GM12873 (cell line): ENCODE data around the gene ATP8A2.

Source experiments
- TF ChIP-seq, protein P1 (sequence below): IDR thresholded peaks from 2 replicates; pipeline ENCODE4 v1.5.1; 2012; ENCODE audit warnings: low read depth, mild to moderate bottlenecking, moderate library complexity, low read length, control low read depth; ENCODE audit not compliant: insufficient read depth; ENCODE audit errors: missing control alignments

The ATP8A2 gene

DNA sequence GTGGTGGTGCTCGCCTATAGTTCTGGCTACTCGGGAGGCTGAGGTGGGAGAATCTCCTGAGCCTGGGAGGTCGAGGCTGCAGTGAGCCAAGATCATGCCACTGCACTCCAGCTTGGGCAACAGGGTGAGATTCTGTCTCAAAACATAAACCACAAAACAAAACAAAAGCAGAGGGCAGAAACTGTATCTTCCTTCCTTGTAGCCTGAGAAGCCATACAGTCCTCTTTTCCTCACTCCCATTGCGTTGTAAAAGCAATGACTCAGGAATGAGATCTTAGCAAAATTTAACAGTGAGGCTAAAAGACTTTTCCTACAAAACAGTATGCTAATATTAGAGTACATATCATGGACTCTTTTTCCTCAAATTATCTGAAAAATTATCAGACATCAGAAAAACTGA, 549.2 kb downstream of the ATP8A2 start:
- TF ChIP-seq, protein P1, sequence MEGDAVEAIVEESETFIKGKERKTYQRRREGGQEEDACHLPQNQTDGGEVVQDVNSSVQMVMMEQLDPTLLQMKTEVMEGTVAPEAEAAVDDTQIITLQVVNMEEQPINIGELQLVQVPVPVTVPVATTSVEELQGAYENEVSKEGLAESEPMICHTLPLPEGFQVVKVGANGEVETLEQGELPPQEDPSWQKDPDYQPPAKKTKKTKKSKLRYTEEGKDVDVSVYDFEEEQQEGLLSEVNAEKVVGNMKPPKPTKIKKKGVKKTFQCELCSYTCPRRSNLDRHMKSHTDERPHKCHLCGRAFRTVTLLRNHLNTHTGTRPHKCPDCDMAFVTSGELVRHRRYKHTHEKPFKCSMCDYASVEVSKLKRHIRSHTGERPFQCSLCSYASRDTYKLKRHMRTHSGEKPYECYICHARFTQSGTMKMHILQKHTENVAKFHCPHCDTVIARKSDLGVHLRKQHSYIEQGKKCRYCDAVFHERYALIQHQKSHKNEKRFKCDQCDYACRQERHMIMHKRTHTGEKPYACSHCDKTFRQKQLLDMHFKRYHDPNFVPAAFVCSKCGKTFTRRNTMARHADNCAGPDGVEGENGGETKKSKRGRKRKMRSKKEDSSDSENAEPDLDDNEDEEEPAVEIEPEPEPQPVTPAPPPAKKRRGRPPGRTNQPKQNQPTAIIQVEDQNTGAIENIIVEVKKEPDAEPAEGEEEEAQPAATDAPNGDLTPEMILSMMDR: no peak

DNA sequence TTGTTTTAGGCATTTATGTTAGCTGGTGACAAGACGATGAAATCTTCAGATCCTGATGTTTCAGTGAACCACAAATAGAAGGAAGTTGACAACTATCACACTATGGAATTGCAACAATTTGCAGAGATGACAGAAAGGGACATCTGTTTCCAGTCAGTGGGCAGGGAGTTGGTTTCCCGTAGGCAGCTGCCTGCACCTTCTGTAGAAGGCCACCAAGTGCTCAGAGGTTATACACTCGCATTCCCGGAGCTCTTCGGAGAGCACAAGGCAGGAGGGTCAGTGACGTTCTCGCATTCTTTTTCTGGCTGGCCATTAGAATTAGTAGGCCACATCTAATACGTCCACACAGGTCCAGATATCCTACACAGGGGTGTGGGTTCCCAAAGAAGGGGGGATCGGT, 550.6 kb downstream of the ATP8A2 start:
- TF ChIP-seq, protein P1: no peak

DNA sequence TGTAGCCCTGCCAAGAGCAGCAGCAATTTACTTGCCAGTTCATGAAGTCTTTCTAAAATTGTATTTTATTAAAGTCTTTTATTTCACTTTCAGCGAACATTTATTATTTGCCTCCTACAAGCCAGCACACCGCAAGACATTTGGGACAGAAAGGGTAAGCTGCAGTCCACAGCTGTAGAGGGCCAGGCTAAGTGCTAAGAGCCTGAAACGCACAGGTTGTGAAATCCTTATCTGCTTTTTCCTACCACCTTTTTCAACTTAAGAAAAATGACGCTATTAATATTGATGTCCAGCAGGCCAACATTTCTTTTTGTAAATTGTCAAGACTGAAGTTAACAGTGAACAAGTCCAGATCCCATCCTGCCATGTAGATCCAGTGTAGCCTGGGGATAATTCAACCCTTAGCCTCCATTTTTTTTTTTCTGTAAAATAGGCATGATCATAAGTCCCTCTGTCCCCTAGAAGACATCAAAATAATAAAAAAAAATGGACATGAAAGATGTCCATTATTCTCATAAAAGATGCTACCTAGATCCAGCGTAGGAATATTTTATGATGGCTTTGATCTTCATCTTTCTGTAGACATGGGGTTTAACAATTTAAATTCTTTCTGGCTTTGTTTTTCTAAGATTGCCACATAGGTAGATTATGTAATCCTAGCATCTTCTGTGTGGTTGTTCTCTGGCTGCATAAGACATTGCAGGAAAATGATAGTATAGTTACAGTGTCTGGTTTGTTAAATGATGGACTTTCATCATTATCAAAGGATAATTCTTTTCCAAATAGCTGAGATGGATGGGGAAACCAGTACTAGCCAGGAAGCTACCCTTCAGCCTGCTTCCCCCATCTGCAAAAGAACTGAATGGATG, 551.7 kb downstream of the ATP8A2 start:
- TF ChIP-seq, protein P1: no peak

DNA sequence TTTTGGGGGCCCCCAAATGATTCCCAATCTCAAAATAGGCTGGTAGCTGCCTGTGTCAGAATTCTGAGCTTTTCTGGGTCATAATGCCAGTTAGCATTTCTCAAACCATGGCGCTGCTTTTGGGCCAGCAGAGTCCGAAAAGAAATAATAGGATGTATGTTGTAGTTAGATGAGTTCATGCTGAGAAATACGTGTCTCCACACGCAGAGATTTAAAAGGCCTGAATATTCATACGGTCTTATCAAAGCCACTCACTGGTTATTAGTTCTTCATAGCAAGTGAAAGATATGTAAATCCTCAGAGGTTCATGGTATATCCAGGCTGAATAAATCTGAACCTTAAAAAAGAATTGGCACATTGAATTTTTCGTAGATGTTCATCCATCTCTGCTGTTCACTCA, 555.6 kb downstream of the ATP8A2 start:
- TF ChIP-seq, protein P1: no peak

DNA sequence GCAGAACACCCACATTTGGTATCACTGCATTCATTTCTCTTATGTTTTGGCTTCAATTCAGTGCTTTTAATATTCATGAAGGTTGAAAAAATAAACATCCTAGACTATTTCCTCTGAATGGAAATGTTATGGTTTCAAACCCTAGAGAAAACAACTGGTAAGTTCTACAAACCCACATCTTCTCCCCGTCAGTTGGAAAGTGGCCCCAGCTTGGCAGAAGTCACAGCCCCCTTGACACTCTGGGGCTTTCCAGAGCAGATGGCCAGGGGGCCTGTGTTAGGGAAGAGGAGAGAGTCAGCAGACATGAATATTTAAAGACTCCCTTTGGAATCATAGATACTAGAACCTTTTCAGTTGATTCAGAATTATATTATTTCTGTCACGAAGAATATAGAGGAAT, 556.2 kb downstream of the ATP8A2 start:
- TF ChIP-seq, protein P1: no peak

DNA sequence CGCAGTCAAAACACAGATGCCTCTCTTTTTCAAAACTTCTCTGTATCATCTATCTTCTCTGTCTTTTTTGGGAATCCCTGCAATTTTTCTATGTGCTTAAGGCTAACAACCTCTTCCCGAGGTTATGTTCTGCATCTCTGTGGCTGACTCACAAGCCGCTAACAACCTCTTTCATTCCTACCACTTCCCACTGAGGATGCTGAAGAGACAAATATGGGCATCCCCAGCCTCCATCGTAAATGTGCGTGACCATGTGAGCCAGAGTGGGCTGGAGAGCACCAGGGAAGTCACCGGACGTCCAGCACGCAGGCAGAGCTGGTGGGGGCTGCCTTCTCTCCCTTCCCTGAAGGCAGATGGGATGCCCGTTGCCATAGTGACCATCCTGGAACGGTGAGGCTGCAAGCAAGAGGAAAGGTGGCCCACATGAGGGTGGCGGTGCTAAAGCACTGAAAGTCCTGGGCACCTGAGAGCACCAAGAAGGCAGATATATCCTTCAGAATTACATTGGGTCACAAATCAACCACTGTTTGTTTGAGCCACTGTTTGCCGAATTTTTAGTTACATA, 557.2 kb downstream of the ATP8A2 start:
- TF ChIP-seq, protein P1: no peak

DNA sequence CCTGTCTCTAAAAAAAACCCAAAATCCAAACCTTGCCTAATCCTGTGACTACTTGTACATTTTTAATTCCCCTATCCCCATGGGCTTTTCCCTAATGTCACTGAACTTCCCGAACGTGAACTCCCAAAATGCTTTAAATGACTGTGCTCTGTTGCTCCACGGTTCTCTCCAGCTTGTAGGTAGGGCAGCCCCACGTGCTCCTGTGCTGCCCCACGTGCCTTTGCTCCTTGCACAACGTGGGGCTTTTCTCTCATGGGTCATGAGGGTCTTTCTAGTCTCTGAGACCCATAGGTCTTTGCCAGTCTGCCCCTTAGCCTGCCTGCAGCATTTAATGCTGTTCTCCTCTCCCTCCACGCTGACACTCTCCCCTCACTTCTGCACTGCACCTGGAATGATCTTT, 558.0 kb downstream of the ATP8A2 start:
- TF ChIP-seq, protein P1: no peak
